ENCODE results near the gene GRIN2D. TPM values are rescaled to one million over a fixed set of nuclear protein-coding genes. Genes with fewer than 3 reads are reported as not detected.

The GRIN2D gene
- polyA plus RNA-seq, 1 of the 3 experiments (the other 2 are of a cell fraction): 0.92 TPM

GRCh38 chr19:48363810-48364597, 29.5 kb upstream of the GRIN2D start, which contains the start of the genes SYNGR4 and TMEM143 (continued):
- TF ChIP-seq MXI1 (IDR thresholded peaks at IDR 0.05; ENCODE audit: low read depth, low read length) (peak; percentile 89), NFIC (IDR thresholded peaks at IDR 0.05; ENCODE audit: borderline replicate concordance) (no peak), YY1 (IDR thresholded peaks at IDR 0.05; ENCODE audit: low read depth) (no peak), GABPA (IDR thresholded peaks at IDR 0.05; ENCODE audit: low read depth) (no peak), SMC3 (IDR thresholded peaks at IDR 0.05; ENCODE audit: low read depth, low read length) (no peak), MAX (IDR thresholded peaks at IDR 0.05; ENCODE audit: low read depth) (peak; percentile 83), RAD21 (IDR thresholded peaks at IDR 0.05; ENCODE audit: low read length) (no peak), EP300 (IDR thresholded peaks at IDR 0.05; ENCODE audit: borderline replicate concordance in 1 of 2, low read depth in 1 of 2, low read length in 1 of 2) (no peak), RXRA (IDR thresholded peaks at IDR 0.05; ENCODE audit: borderline replicate concordance, low read depth) (no peak), REST (IDR thresholded peaks at IDR 0.05; ENCODE audit: low read depth, low read length) (no peak), NRF1 (IDR thresholded peaks at IDR 0.05; ENCODE audit: low read depth, low read length) (peak; percentile 98), GATA2 (CRISPR knock-in tag; IDR thresholded peaks at IDR 0.05) (no peak), EZH2phosphoT487 (IDR thresholded peaks at IDR 0.05; ENCODE audit: borderline replicate concordance, low read depth) (no peak), FOXM1 (IDR thresholded peaks at IDR 0.05; ENCODE audit: low read depth) (no peak), FOSL2 (IDR thresholded peaks at IDR 0.05; ENCODE audit: borderline replicate concordance, low read depth) (no peak), MEF2A (IDR thresholded peaks at IDR 0.05; ENCODE audit: borderline replicate concordance, low read depth) (no peak), PBX3 (IDR thresholded peaks at IDR 0.05) (0 out of 2 replicates have a peak, but pooled peaks have one; percentile 29)
- TF ChIP-seq, protein P1, sequence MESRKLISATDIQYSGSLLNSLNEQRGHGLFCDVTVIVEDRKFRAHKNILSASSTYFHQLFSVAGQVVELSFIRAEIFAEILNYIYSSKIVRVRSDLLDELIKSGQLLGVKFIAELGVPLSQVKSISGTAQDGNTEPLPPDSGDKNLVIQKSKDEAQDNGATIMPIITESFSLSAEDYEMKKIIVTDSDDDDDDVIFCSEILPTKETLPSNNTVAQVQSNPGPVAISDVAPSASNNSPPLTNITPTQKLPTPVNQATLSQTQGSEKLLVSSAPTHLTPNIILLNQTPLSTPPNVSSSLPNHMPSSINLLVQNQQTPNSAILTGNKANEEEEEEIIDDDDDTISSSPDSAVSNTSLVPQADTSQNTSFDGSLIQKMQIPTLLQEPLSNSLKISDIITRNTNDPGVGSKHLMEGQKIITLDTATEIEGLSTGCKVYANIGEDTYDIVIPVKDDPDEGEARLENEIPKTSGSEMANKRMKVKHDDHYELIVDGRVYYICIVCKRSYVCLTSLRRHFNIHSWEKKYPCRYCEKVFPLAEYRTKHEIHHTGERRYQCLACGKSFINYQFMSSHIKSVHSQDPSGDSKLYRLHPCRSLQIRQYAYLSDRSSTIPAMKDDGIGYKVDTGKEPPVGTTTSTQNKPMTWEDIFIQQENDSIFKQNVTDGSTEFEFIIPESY (IDR thresholded peaks at IDR 0.05; ENCODE audit: borderline replicate concordance, low read depth): no peak
- TF ChIP-seq, protein P2, sequence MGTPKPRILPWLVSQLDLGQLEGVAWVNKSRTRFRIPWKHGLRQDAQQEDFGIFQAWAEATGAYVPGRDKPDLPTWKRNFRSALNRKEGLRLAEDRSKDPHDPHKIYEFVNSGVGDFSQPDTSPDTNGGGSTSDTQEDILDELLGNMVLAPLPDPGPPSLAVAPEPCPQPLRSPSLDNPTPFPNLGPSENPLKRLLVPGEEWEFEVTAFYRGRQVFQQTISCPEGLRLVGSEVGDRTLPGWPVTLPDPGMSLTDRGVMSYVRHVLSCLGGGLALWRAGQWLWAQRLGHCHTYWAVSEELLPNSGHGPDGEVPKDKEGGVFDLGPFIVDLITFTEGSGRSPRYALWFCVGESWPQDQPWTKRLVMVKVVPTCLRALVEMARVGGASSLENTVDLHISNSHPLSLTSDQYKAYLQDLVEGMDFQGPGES (IDR thresholded peaks at IDR 0.05; ENCODE audit: low read depth, low read length): peak; percentile 54; the same call in 1 of the 2 replicates
